ENCODE data around the gene GRAP2. TPM values are rescaled to one million over a fixed set of nuclear protein-coding genes. Genes with fewer than 3 reads are reported as not detected.

GRAP2 gene
- total and polyA plus RNA-seq, 2 experiments from 2014 or later = 0.42 TPM; not detected in 1

GRCh38 chr22:39967996-39968972, 67.4 kb downstream of the GRAP2 start:
- no peaks in the 10 kb centered on the region for H3K9me3 Mint-ChIP-seq
- no peaks in the 10 kb centered on the region for H3K36me3 ChIP-seq (ENCODE audit: insufficient read depth)
- H3K4me2 ChIP-seq = no peak overlapping the region
- peak; percentile 45; the same call in 2 of the 3 replicates for ATAC-seq
- H3K4me1 ChIP-seq (ENCODE audit: insufficient read depth) = peaks cover 4% of the 10 kb centered on the region; the same call in 1 of the 2 replicates
- peaks cover 21% of the 10 kb centered on the region for H3K4me1 Mint-ChIP-seq
- H3K36me3 Mint-ChIP-seq (ENCODE audit: low read depth) = no peaks in the 10 kb centered on the region
- no peaks in the 10 kb centered on the region for H3K27me3 ChIP-seq (ENCODE audit: insufficient read depth)
- H3F3A ChIP-seq (replicated peaks; ENCODE audit: low read depth) = 0 out of 2 replicates have a peak, but pooled peaks cover 5% of the 10 kb centered on the region
- no peaks in the 10 kb centered on the region for H3K79me2 ChIP-seq (replicated peaks; ENCODE audit: insufficient read depth)
- H3K27ac ChIP-seq (ENCODE audit: low read depth) = no peak overlapping the region
- peaks cover 6% of the 10 kb centered on the region for H3K27me3 Mint-ChIP-seq (ENCODE audit: insufficient read depth, low read depth, poor library complexity)
- no peaks in the 10 kb centered on the region for H3K9me2 ChIP-seq (ENCODE audit: insufficient read depth)
- TF ChIP-seq JUNB (IDR thresholded peaks at IDR 0.05; ENCODE audit: unreplicated experiment) = no peak
- TF ChIP-seq ZNF331 (CRISPR knock-in tag; IDR thresholded peaks at IDR 0.05; ENCODE audit: low read depth) = no peak
- TF ChIP-seq REST (IDR thresholded peaks at IDR 0.05; ENCODE audit: unreplicated experiment) = no peak
- TF ChIP-seq EZH2 (IDR thresholded peaks at IDR 0.05; ENCODE audit: low read depth, unreplicated experiment) = no peak
- no peak for TF ChIP-seq EZH2phosphoT487 (IDR thresholded peaks at IDR 0.05; ENCODE audit: unreplicated experiment)
- TF ChIP-seq NANOG (IDR thresholded peaks at IDR 0.05; ENCODE audit: borderline replicate concordance) = no peak
- TF ChIP-seq POLR2AphosphoS5 (IDR thresholded peaks at IDR 0.05; ENCODE audit: low read depth) = no peak
- DNase-seq (ENCODE audit: low spot score) = peak; percentile 23
- H3K4me3 ChIP-seq = no peak overlapping the region
- no peak overlapping the region for H3K27ac Mint-ChIP-seq
- no peak overlapping the region for H2AFZ ChIP-seq
- no peak overlapping the region for H3K4me3 Mint-ChIP-seq
- H4K20me1 ChIP-seq (replicated peaks; ENCODE audit: insufficient read depth) = no peaks in the 10 kb centered on the region

- no peak overlapping the region for H3K4me3 Mint-ChIP-seq
- DNase-seq (ENCODE audit: low spot score) (no peak), ATAC-seq (no peak)
- Histone ChIP-seq H3K9me2 (ENCODE audit: insufficient read depth) (no peaks in the 10 kb centered on the region), H3F3A (replicated peaks; ENCODE audit: low read depth) (0 out of 2 replicates have a peak, but pooled peaks cover 5% of the 10 kb centered on the region), H3K27me3 (ENCODE audit: insufficient read depth) (no peaks in the 10 kb centered on the region), H3K27ac (ENCODE audit: low read depth) (no peak overlapping the region), H3K4me2 (no peak overlapping the region), H2AFZ (no peak overlapping the region), H4K20me1 (replicated peaks; ENCODE audit: insufficient read depth) (no peaks in the 10 kb centered on the region), H3K4me3 (no peak overlapping the region), H3K79me2 (replicated peaks; ENCODE audit: insufficient read depth) (no peaks in the 10 kb centered on the region), H3K4me1 (ENCODE audit: insufficient read depth) (peaks cover 4% of the 10 kb centered on the region; the same call in 1 of the 2 replicates), H3K36me3 (ENCODE audit: insufficient read depth) (no peaks in the 10 kb centered on the region)
- H3K36me3 Mint-ChIP-seq (ENCODE audit: low read depth) = no peaks in the 10 kb centered on the region
- peaks cover 6% of the 10 kb centered on the region for H3K27me3 Mint-ChIP-seq (ENCODE audit: insufficient read depth, low read depth, poor library complexity)
- H3K4me1 Mint-ChIP-seq = peaks cover 26% of the 10 kb centered on the region
- H3K9me3 Mint-ChIP-seq = no peaks in the 10 kb centered on the region
- H3K27ac Mint-ChIP-seq = no peak overlapping the region
- no peak for TF ChIP-seq CTCF (conservative IDR thresholded peaks at IDR 0.05; ENCODE audit: low read depth in 2 of 2)
- no peak for TF ChIP-seq NANOG (IDR thresholded peaks at IDR 0.05; ENCODE audit: borderline replicate concordance)
- no peak for TF ChIP-seq ZNF331 (CRISPR knock-in tag; IDR thresholded peaks at IDR 0.05; ENCODE audit: low read depth)
- TF ChIP-seq POLR2AphosphoS5 (IDR thresholded peaks at IDR 0.05; ENCODE audit: low read depth) = no peak
- no peak for TF ChIP-seq STAT1 (IDR thresholded peaks at IDR 0.05; ENCODE audit: unreplicated experiment)
- no peak for TF ChIP-seq CREB1 (CRISPR knock-in tag; IDR thresholded peaks at IDR 0.05; ENCODE audit: low read depth)
- TF ChIP-seq ETS1 (IDR thresholded peaks at IDR 0.05) = no peak
- TF ChIP-seq REST (IDR thresholded peaks at IDR 0.05; ENCODE audit: unreplicated experiment) = no peak
- TF ChIP-seq ZNF114 (CRISPR knock-in tag; IDR thresholded peaks at IDR 0.05) = no peak
- TF ChIP-seq JUNB (IDR thresholded peaks at IDR 0.05; ENCODE audit: unreplicated experiment) = no peak
- no peak for TF ChIP-seq EZH2 (IDR thresholded peaks at IDR 0.05; ENCODE audit: low read depth, unreplicated experiment)
- no peak for TF ChIP-seq EZH2phosphoT487 (IDR thresholded peaks at IDR 0.05; ENCODE audit: unreplicated experiment)
These were observed 69.9 kb downstream of the GRAP2 start for GRCh38 chr22:39970742-39971141.
